Uterus (tissue), 2 donors: ENCODE measurements around the gene ST3GAL2.

Experiments
- POLR2A ChIP-seq, 2 donors: fragments of 450-650 bp; IDR thresholded peaks; one replicate each; pipeline ENCODE4 v1.6.1; 2016; ENCODE audit warnings: antibody characterized with exemption in 2 of 2, mild to moderate bottlenecking in 1 of 2, moderate library complexity in 1 of 2
- TF ChIP-seq, protein P1 (sequence below), 4 experiments: fragments of 200-600 bp in 2 of 4; fragments of 450-650 bp in 2 of 4; sonication (generic) in 2 of 4; IDR thresholded peaks; one replicate each; pipeline ENCODE4 v1.5.1; 2016 to 2019; ENCODE audit warnings: antibody characterized with exemption in 4 of 4, mild to moderate bottlenecking in 2 of 4, moderate library complexity in 1 of 4

DNA sequence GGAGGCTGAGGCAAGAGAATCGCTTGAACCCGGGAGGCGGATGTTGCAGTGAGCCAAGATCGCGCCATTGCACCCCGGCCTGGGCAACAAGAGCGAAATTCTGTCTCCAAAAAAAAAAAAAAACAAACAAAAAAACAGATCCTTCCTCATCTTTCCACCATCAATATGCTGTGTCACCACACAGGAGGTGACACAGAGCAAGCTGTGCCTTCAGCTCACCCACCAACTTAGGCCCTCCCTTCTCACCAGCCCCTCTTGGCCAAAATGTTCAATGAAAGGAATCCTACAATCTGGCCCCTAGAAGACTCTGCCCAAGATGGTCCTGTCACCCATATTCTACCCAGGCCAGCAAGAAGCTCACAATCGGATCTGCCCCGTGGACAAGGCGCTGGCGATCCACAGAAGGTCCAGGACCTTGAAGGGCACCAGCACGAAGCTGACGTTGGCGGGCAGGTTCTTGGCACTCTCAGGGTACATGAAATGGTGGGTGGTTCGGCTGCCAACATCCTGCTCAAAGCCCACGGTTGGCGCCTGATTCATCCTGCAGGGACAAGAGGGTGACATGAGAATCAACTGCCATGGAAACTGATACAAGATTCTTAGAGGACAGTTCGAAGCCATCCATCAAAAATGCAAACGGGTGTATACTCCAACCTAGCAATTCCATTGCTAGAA is 50.8 kb downstream of the ST3GAL2 start:
- TF ChIP-seq, protein P1, sequence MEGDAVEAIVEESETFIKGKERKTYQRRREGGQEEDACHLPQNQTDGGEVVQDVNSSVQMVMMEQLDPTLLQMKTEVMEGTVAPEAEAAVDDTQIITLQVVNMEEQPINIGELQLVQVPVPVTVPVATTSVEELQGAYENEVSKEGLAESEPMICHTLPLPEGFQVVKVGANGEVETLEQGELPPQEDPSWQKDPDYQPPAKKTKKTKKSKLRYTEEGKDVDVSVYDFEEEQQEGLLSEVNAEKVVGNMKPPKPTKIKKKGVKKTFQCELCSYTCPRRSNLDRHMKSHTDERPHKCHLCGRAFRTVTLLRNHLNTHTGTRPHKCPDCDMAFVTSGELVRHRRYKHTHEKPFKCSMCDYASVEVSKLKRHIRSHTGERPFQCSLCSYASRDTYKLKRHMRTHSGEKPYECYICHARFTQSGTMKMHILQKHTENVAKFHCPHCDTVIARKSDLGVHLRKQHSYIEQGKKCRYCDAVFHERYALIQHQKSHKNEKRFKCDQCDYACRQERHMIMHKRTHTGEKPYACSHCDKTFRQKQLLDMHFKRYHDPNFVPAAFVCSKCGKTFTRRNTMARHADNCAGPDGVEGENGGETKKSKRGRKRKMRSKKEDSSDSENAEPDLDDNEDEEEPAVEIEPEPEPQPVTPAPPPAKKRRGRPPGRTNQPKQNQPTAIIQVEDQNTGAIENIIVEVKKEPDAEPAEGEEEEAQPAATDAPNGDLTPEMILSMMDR (IDR thresholded peaks at IDR 0.05): no peak
- no peak for TF ChIP-seq POLR2A (IDR thresholded peaks at IDR 0.05)
